ENCODE measurements around the gene AVPR1B.

Gene AVPR1B

DNA sequence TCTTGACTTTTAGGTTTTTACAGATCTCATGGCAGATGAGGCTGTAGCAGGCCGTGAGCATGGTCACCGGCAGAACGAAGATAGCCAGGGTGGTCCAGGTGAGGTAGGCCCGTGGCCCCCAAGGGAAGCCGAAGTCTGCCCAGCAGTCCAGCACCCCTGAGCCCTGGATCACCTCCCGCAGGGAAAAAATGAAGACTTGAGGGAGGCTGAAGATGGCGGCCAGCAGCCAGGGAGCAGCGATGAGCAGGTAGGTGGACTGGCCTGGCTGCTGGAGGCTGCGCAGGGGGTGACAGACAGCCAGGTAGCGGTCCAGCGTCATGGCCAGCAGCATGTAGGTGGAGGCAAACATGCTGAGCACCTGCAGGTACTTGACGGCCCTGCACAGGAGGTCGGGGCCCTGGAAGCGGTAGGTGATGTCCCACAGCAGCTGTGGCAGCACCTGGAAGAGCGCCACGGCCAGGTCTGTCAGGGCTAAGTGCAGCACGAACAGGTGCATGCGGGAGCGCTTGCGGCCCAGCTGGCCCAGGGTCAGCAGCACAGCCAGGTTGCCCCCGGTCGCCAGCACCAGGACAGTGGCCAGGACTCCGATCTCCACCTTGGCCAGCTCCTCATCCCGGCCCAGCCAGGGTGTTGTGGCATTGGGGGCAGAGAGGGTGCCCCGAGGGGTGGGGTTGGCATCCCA lies 856 bp downstream of the AVPR1B start:
- H3K4me3 ChIP-seq (ENCODE audit: low read depth, low read length): no peak overlapping the region
- TF ChIP-seq, protein P1, sequence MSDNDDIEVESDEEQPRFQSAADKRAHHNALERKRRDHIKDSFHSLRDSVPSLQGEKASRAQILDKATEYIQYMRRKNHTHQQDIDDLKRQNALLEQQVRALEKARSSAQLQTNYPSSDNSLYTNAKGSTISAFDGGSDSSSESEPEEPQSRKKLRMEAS (IDR thresholded peaks at IDR 0.05; ENCODE audit: low read depth, low read length): no peak
- TF ChIP-seq MYC (IDR thresholded peaks at IDR 0.05; ENCODE audit: low read depth, low read length) (no peak), POLR2A (IDR thresholded peaks at IDR 0.05; ENCODE audit: extremely low read depth, insufficient read length) (no peak)
- TF ChIP-seq, protein P2, sequence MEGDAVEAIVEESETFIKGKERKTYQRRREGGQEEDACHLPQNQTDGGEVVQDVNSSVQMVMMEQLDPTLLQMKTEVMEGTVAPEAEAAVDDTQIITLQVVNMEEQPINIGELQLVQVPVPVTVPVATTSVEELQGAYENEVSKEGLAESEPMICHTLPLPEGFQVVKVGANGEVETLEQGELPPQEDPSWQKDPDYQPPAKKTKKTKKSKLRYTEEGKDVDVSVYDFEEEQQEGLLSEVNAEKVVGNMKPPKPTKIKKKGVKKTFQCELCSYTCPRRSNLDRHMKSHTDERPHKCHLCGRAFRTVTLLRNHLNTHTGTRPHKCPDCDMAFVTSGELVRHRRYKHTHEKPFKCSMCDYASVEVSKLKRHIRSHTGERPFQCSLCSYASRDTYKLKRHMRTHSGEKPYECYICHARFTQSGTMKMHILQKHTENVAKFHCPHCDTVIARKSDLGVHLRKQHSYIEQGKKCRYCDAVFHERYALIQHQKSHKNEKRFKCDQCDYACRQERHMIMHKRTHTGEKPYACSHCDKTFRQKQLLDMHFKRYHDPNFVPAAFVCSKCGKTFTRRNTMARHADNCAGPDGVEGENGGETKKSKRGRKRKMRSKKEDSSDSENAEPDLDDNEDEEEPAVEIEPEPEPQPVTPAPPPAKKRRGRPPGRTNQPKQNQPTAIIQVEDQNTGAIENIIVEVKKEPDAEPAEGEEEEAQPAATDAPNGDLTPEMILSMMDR (IDR thresholded peaks at IDR 0.05; ENCODE audit: low read depth, low read length): no peak
- no peak for DNase-seq (ENCODE audit: low read depth)

DNA sequence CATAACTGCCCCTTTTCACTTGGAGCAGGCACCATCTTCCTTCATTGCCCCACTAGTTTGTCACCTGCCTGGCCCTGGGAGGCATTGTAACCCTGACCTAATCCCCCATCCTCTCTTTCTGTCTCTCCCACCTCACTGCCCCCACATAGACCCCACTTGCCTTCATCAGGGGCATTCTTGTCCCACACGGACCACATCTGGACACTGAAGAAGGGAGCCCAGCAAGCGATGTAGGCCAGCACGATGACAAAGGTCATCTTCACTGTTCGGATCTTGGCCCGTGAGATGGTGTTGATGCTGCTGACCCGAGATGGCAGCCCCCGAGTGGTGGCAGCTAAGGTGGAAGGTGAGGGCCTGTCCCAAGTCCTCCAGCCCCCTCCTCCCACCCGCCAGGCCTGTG lies 1.4 kb downstream of the AVPR1B start:
- TF ChIP-seq, protein P2 (IDR thresholded peaks at IDR 0.05; ENCODE audit: low read depth, low read length): no peak
- TF ChIP-seq, protein P1 (IDR thresholded peaks at IDR 0.05; ENCODE audit: low read depth, low read length): no peak
- TF ChIP-seq POLR2A (IDR thresholded peaks at IDR 0.05; ENCODE audit: extremely low read depth, insufficient read length) (no peak), MYC (IDR thresholded peaks at IDR 0.05; ENCODE audit: low read depth, low read length) (no peak)
- DNase-seq (ENCODE audit: low read depth): no peak
- no peak overlapping the region for H3K4me3 ChIP-seq (ENCODE audit: low read depth, low read length)

DNA sequence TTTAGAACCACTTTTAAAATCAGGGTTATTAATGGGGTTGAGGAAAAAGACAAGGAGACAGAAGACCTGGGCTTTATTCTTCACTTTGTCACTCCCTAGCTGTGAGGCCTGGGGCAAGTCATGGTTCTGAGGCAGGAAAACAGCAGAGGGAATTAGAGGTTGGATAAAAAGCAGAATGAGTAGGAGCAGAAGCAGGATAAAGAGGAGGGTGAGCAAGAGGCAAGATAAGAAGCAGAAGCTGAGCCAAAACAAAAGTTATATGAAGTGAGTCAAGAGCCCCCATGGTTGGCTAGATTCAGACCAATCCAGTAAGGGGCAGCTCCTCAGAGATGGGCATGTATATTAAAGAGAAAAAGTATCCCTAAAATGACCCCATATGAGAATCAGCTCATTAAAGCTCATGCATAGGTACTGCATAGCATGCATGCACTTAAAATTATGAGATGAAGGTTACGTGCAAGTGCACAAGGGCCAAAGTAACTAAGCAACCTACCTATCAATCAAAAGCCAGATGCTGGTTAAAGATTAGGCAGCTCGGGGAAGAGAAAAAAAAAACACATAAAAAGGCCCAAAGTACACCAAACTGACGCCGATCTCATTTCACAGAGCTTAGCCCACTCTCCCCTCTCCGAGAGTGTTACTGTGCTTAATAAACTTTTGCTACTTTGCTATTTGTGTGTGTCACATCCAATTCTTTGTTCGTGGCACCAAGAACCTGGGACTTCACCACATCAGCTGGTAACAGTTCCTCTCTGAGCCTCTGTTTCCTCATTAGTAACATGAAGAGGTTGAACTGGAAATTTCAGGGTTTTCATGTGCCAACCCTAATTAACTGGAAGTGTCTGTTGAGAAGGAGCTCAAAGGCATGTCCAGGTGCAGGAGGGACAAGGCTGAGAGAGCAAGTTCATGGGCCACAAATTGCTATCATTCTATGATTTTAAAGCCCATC lies 2.2 kb downstream of the AVPR1B start:
- no peak for DNase-seq (ENCODE audit: low read depth)
- no peak overlapping the region for H3K4me3 ChIP-seq (ENCODE audit: low read depth, low read length)
- no peak for TF ChIP-seq MYC (IDR thresholded peaks at IDR 0.05; ENCODE audit: low read depth, low read length)
- TF ChIP-seq POLR2A (IDR thresholded peaks at IDR 0.05; ENCODE audit: extremely low read depth, insufficient read length): no peak
- TF ChIP-seq, protein P2 (IDR thresholded peaks at IDR 0.05; ENCODE audit: low read depth, low read length): no peak
- TF ChIP-seq, protein P1 (IDR thresholded peaks at IDR 0.05; ENCODE audit: low read depth, low read length): no peak

DNA sequence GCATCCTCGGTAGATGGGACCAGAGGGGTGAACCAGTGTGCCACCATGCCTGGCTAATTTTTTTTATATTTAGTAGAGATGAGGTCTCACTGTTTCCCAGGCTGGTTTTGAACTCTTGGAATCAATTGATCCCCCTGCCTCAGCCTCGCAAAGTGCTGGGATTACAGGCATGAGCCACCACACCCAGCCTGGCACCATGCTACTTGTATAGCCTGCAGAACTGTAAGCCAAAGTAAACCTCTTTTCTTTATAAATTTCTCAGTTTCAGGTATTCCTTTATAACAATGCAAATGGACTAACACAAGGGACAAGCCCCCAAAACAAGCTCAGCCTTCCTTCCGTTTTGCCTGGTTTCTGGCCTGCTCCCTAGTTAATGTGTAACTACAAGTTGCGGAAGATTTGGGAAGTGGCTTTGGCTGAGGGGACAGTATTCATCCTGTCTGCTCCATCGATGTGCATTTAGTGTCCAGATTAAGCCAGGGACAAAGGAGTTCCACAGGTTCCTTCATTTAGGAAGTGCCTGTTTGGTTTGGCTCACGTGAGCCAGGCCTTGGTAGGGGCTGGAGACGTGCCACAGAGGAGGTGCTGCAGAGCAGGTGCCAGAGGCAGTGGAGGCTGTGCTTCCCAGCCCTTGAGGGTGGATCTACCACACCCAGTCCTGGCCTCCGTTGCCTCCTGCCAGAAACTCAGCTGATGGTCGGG lies 4.4 kb downstream of the AVPR1B start:
- no peak overlapping the region for H3K4me3 ChIP-seq (ENCODE audit: low read depth, low read length)
- DNase-seq (ENCODE audit: low read depth): no peak
- TF ChIP-seq POLR2A (IDR thresholded peaks at IDR 0.05; ENCODE audit: extremely low read depth, insufficient read length) (no peak), MYC (IDR thresholded peaks at IDR 0.05; ENCODE audit: low read depth, low read length) (no peak)
- TF ChIP-seq, protein P2 (IDR thresholded peaks at IDR 0.05; ENCODE audit: low read depth, low read length): no peak
- TF ChIP-seq, protein P1 (IDR thresholded peaks at IDR 0.05; ENCODE audit: low read depth, low read length): no peak

DNA sequence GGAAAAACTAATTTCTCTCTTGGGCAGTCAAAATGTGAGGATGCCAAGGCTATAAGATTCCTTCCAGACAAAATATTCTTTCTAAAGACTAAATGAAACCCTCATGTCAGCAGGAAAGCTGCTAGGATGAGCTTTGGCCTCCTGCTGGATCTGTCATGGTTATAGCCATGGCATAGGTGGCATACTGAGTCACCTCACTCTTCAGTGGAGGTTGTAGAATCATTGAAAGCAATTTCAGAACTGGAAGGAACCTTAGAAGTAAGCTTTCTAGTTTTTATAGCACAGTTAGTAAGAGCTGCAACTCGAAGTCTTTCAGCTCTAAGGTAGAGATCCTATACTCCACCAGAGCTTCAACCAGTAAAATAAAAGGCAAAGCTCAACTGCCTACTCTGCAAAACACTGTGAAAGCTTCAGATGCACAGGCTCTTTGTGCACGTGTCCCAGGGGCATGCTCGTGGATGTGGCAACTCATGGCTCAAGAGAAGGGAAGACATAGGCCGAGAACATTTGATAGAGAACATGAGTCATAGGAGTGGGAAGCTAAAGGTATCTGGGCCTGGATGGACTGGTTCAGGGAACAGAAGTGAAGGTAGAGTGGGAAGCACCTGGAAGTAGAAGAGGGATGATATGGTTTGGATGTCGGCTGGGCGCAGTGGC lies 5.8 kb downstream of the AVPR1B start:
- no peak overlapping the region for H3K4me3 ChIP-seq (ENCODE audit: low read depth, low read length)
- peak; percentile 68 for DNase-seq (ENCODE audit: low read depth)
- TF ChIP-seq, protein P1 (IDR thresholded peaks at IDR 0.05; ENCODE audit: low read depth, low read length): peak; percentile 57
- TF ChIP-seq, protein P2 (IDR thresholded peaks at IDR 0.05; ENCODE audit: low read depth, low read length): no peak
